Panc1 (cell line): Measurements from ENCODE around the gene GBA3. TPM values are rescaled to one million over a fixed set of nuclear protein-coding genes. Genes with fewer than 3 reads are reported as not detected.

Source experiments
- ATAC-seq: fragments of 200-7000 bp; cut with Tn5 transposase; 2 replicates; pipeline ENCODE4 v1.9.1; 2020; ENCODE audit warnings: mild to moderate bottlenecking, moderate library complexity
- BruUV-seq: library from RNA; stranded (reverse); fragments of 400-500 nt; replicated peaks from 2 replicates; lab custom pipeline; 2021; lab: Mats Ljungman, UMichigan
- CTCF ChIA-PET: fragments of 300-600 bp; sonication (Branson Sonifier 250); formaldehyde crosslinking; loops from one replicate; lab custom pipeline; 2022; ENCODE audit warnings: antibody characterized with exemption; lab: Charles Lee
- POLR2A ChIA-PET: fragments of 300-600 bp; sonication (Branson Sonifier 250); formaldehyde crosslinking; loops from one replicate; lab custom pipeline; 2022; ENCODE audit warnings: antibody characterized with exemption; lab: Charles Lee
- DNase-seq: peaks from one replicate; pipeline ENCODE4 v3.0.0-alpha.2; 2010; ENCODE audit warnings: low read depth, low spot score
- H3K27ac ChIP-seq: 2 replicates; pipeline ENCODE4 v1.5.1; 2011; ENCODE audit warnings: mild to moderate bottlenecking, low read length, inconsistent platforms
- H3K27me3 ChIP-seq: fragments of 200-500 bp; sonication (Bioruptor generic); 2 replicates; pipeline ENCODE4 v1.6.0; 2014; ENCODE audit warnings: low read length, inconsistent platforms; ENCODE audit not compliant: control insufficient read depth, insufficient read depth
- H3K36me3 ChIP-seq: fragments of 200-500 bp; sonication (Bioruptor generic); 2 replicates; pipeline ENCODE4 v1.5.1; 2014; ENCODE audit warnings: inconsistent platforms, mild to moderate bottlenecking, low read length, moderate library complexity; ENCODE audit not compliant: control insufficient read depth, insufficient read depth
- H3K4me1 ChIP-seq: 2 replicates; pipeline ENCODE4 v1.5.1; 2011; ENCODE audit warnings: inconsistent platforms, mild to moderate bottlenecking, low read length, moderate library complexity; ENCODE audit not compliant: control insufficient read depth, insufficient read depth
- H3K4me3 ChIP-seq, 2 experiments: 2 replicates each; pipeline ENCODE4 v1.5.1; 2011 to 2012; ENCODE audit warnings: low read depth in 2 of 2, low read length in 2 of 2, mild to moderate bottlenecking in 2 of 2, inconsistent platforms in 1 of 2, moderate library complexity in 1 of 2
- H3K9me3 ChIP-seq: fragments of 200-500 bp; sonication (Bioruptor generic); 2 replicates; pipeline ENCODE4 v1.5.1; 2014; ENCODE audit warnings: low read depth, mild to moderate bottlenecking, inconsistent platforms, low read length, moderate library complexity; ENCODE audit not compliant: control insufficient read depth, insufficient read depth
- POLR2AphosphoS5 ChIP-seq: IDR thresholded peaks from 2 replicates; pipeline ENCODE4 v1.6.1; 2012; ENCODE audit warnings: mild to moderate bottlenecking, low read depth, low read length, moderate library complexity
- SIN3A ChIP-seq: IDR thresholded peaks from 2 replicates; pipeline ENCODE4 v1.6.1; 2012; ENCODE audit warnings: low read depth, mild to moderate bottlenecking, low read length, moderate library complexity, borderline replicate concordance; ENCODE audit not compliant: insufficient read depth
- TCF7L2 ChIP-seq: IDR thresholded peaks from 2 replicates; pipeline ENCODE4 v1.6.1; 2011; ENCODE audit warnings: mild to moderate bottlenecking, low read depth, low read length, inconsistent platforms
- in situ Hi-C: cut with HindIII; loops from 2 replicates; pipeline ENCODE4 v1.10.0; 2016; ENCODE audit warnings: low sequenced_read_pairs, low pct_unique_long_range_greater_than_20kb
- intact Hi-C: fragments of 100-400 bp; cut with micrococcal nuclease; formaldehyde crosslinking; loops from one replicate; pipeline ENCODE4 v1.10.0; 2022; ENCODE audit not compliant: unreplicated experiment
- total RNA-seq: library from RNA; stranded (reverse); gene quantifications from one replicate; pipeline ENCODE4 v1.2.1, GENCODE V29; 2021; ENCODE audit not compliant: unreplicated experiment
- TF ChIP-seq, protein P1 (sequence below): fragments of 450-650 bp; IDR thresholded peaks from 2 replicates; pipeline ENCODE4 v1.5.1; 2017; ENCODE audit warnings: mild to moderate bottlenecking
- TF ChIP-seq, protein P2 (sequence below), 2 experiments: IDR thresholded peaks; 2 replicates each; pipeline ENCODE4 v1.6.1; 2011 to 2012; ENCODE audit warnings: low read depth in 2 of 2, control low read depth in 1 of 2, low read length in 1 of 2, mild to moderate bottlenecking in 1 of 2, moderate library complexity in 1 of 2; ENCODE audit not compliant: insufficient read depth in 1 of 2

GBA3 gene
- total RNA-seq, 1 experiment from 2014 or later = not detected

DNA sequence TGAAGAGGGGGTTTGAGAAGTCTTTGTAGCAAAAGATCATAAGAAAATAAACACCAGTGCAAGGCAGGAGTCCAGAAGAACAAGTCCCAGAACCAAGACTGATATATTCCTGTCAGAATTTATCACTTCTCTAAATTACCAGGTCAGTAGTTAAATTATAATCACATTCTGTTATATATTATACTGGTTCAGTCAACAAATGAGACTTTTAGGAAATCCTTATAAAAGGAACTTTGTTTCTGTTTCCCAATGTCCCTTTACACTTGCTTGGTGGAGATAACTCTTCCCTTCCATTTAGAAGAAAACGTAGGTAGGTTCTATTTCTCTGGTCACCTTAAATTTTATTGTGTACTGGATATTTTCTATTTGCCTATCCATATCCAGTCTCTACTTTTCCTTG is 21.1 kb downstream of the GBA3 start:
- Histone ChIP-seq H3K4me3 (no peak overlapping the region), H3K9me3 (no peaks in the 10 kb centered on the region), H3K27ac (no peak overlapping the region), H3K4me1 (no peaks in the 10 kb centered on the region), H3K36me3 (no peaks in the 10 kb centered on the region), H3K27me3 (no peaks in the 10 kb centered on the region)
- DNase-seq (no peak), ATAC-seq (no peak)
- TF ChIP-seq, protein P1, sequence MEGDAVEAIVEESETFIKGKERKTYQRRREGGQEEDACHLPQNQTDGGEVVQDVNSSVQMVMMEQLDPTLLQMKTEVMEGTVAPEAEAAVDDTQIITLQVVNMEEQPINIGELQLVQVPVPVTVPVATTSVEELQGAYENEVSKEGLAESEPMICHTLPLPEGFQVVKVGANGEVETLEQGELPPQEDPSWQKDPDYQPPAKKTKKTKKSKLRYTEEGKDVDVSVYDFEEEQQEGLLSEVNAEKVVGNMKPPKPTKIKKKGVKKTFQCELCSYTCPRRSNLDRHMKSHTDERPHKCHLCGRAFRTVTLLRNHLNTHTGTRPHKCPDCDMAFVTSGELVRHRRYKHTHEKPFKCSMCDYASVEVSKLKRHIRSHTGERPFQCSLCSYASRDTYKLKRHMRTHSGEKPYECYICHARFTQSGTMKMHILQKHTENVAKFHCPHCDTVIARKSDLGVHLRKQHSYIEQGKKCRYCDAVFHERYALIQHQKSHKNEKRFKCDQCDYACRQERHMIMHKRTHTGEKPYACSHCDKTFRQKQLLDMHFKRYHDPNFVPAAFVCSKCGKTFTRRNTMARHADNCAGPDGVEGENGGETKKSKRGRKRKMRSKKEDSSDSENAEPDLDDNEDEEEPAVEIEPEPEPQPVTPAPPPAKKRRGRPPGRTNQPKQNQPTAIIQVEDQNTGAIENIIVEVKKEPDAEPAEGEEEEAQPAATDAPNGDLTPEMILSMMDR = no peak
- TF ChIP-seq TCF7L2 (no peak), SIN3A (no peak), POLR2AphosphoS5 (no peak)
- TF ChIP-seq, protein P2, sequence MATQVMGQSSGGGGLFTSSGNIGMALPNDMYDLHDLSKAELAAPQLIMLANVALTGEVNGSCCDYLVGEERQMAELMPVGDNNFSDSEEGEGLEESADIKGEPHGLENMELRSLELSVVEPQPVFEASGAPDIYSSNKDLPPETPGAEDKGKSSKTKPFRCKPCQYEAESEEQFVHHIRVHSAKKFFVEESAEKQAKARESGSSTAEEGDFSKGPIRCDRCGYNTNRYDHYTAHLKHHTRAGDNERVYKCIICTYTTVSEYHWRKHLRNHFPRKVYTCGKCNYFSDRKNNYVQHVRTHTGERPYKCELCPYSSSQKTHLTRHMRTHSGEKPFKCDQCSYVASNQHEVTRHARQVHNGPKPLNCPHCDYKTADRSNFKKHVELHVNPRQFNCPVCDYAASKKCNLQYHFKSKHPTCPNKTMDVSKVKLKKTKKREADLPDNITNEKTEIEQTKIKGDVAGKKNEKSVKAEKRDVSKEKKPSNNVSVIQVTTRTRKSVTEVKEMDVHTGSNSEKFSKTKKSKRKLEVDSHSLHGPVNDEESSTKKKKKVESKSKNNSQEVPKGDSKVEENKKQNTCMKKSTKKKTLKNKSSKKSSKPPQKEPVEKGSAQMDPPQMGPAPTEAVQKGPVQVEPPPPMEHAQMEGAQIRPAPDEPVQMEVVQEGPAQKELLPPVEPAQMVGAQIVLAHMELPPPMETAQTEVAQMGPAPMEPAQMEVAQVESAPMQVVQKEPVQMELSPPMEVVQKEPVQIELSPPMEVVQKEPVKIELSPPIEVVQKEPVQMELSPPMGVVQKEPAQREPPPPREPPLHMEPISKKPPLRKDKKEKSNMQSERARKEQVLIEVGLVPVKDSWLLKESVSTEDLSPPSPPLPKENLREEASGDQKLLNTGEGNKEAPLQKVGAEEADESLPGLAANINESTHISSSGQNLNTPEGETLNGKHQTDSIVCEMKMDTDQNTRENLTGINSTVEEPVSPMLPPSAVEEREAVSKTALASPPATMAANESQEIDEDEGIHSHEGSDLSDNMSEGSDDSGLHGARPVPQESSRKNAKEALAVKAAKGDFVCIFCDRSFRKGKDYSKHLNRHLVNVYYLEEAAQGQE (IDR thresholded peaks at IDR 0.05; ENCODE audit: insufficient read depth in 1 of 2, low read depth in 2 of 2, low read length in 1 of 2) = no peak
- ChIA-PET POLR2A (no interaction called here), CTCF (no interaction called here)
- intact Hi-C loops (no loop called here), in situ Hi-C loops (no loop called here)
- BruUV-seq = no TSS peak

DNA sequence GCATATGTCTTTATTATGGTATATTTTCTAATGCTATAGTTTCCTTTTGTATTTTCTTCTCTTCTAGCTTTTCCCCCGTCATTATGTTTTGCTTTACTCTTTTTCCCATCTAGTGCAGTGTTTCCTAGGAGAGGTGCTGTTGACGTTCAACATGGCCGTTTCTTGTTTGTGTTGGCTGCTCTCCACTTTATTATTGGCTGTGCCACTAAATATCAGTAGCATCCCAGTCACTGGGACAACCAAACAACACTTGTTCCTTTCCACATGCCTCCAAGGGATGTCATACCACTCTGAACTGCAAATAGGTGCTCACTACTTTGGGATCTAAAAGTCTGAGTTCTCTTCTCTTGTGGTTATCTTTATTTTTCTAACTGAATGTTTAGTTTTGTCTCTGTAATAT is 26.5 kb downstream of the GBA3 start:
- Histone ChIP-seq H3K27ac (no peak overlapping the region), H3K36me3 (no peaks in the 10 kb centered on the region), H3K9me3 (no peaks in the 10 kb centered on the region), H3K4me1 (no peaks in the 10 kb centered on the region), H3K27me3 (no peaks in the 10 kb centered on the region), H3K4me3 (no peak overlapping the region)
- TF ChIP-seq POLR2AphosphoS5 (no peak), SIN3A (no peak), TCF7L2 (no peak)
- TF ChIP-seq, protein P1 = no peak
- TF ChIP-seq, protein P2 (IDR thresholded peaks at IDR 0.05; ENCODE audit: insufficient read depth in 1 of 2, low read depth in 2 of 2, low read length in 1 of 2) = no peak
- in situ Hi-C loops (no loop called here), intact Hi-C loops (no loop called here)
- ATAC-seq (no peak), DNase-seq (no peak)
- no TSS peak for BruUV-seq
- ChIA-PET POLR2A (no interaction called here), CTCF (no interaction called here)
